ENCODE measurements around the gene PALLD.

PALLD gene

DNA sequence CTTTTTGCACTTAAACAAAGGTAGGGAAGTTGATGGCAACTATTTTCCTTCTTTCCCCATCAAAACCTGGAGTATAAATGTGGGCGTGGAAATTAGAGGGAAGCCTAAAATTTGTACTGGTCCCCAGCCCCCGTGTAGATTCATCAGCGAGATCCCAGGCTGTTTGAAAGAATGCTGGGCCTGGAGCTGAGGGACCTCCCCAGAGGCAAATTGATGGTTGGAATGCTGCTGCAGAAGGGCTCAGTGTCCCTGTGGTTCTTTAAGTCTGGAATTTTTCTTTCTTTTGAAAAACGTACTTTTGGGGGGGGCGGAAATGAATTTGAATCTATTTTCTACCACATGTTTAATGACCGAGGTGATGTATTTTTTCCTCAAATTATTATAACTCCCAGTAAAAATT lies 316.0 kb downstream of the PALLD start:
- no peak for DNase-seq
- TF ChIP-seq, protein P1, sequence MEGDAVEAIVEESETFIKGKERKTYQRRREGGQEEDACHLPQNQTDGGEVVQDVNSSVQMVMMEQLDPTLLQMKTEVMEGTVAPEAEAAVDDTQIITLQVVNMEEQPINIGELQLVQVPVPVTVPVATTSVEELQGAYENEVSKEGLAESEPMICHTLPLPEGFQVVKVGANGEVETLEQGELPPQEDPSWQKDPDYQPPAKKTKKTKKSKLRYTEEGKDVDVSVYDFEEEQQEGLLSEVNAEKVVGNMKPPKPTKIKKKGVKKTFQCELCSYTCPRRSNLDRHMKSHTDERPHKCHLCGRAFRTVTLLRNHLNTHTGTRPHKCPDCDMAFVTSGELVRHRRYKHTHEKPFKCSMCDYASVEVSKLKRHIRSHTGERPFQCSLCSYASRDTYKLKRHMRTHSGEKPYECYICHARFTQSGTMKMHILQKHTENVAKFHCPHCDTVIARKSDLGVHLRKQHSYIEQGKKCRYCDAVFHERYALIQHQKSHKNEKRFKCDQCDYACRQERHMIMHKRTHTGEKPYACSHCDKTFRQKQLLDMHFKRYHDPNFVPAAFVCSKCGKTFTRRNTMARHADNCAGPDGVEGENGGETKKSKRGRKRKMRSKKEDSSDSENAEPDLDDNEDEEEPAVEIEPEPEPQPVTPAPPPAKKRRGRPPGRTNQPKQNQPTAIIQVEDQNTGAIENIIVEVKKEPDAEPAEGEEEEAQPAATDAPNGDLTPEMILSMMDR (IDR thresholded peaks at IDR 0.05; ENCODE audit: low read depth, low read length): no peak
- peaks cover 14% of the 10 kb centered on the region for H3K4me1 ChIP-seq
- no peak overlapping the region for H3K4me3 ChIP-seq (ENCODE audit: low read depth, low read length)
- H3K9me3 ChIP-seq: no peaks in the 10 kb centered on the region
- no peaks in the 10 kb centered on the region for H3K27me3 ChIP-seq
- H3K36me3 ChIP-seq: no peaks in the 10 kb centered on the region

DNA sequence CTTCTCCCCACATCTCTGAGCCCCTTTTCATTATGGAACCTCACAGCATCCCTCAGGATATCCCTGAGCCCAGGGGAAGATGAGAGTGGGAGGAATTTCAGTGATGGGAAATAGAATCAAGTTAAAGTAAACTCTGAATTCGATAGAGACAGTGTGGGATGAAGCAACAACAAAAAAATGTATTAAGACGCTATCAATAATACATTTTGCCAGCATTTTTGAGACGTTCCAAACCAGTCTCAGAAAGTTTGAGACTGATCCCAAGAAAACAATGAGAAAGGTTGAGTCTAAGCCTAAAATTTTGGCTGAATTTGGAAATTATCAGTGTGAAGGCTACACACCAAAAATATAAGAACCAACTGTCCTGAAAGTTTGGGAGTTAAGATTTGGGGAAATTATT lies 317.0 kb downstream of the PALLD start:
- Histone ChIP-seq H3K9me3 (no peaks in the 10 kb centered on the region), H3K27me3 (no peaks in the 10 kb centered on the region), H3K4me1 (peaks cover 14% of the 10 kb centered on the region), H3K4me3 (ENCODE audit: low read depth, low read length) (no peak overlapping the region), H3K36me3 (no peaks in the 10 kb centered on the region)
- TF ChIP-seq, protein P1 (IDR thresholded peaks at IDR 0.05; ENCODE audit: low read depth, low read length): no peak
- DNase-seq: no peak

DNA sequence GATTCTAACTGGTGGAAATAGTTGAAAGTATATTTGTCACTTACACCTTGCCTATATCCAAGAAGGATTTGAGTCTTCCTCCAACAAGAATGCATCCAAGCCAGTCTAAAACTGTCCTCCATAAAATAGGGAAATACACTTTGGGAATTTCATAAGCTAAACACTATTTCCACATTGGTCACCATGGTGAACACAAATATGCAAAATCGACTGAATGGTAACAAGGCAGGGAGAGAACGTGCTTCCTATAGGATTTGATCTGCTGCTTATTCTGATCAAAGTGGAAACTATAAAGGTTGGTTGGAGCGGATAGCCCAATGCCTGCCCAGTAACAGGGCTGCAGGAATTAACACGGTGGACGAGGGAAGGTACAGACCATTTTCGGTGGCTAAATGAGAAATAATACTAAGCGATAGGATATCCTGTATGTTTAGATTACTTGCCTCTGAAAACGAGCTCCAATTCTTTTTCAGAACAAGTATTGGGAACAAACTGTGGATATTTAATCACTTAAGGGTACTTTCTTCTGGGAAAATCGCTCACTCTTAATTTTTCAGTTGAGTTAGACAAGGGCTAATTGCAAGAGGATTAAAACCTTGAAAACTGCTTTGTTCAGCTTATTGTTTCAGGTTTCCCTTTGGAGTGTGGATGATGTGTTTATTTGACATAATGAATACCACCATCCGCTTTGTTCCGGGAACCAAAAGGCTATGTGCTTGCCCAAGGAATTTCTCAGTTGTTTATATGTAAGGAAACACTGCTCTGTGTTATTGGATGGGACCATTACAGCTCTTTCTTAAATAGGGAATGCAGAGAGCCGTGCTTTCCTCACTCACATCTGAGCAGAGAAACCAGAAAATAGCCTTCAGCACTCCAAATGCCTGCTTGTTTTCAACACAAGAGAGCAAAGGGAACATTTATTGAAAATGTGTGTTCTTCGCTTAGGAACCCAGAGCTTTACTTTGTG lies 318.8 kb downstream of the PALLD start:
- no peaks in the 10 kb centered on the region for H3K36me3 ChIP-seq
- TF ChIP-seq, protein P1 (IDR thresholded peaks at IDR 0.05; ENCODE audit: low read depth, low read length): no peak
- DNase-seq: no peak
- no peaks in the 10 kb centered on the region for H3K27me3 ChIP-seq
- H3K9me3 ChIP-seq: no peaks in the 10 kb centered on the region
- H3K4me3 ChIP-seq (ENCODE audit: low read depth, low read length): no peak overlapping the region
- H3K4me1 ChIP-seq: peaks cover 14% of the 10 kb centered on the region

DNA sequence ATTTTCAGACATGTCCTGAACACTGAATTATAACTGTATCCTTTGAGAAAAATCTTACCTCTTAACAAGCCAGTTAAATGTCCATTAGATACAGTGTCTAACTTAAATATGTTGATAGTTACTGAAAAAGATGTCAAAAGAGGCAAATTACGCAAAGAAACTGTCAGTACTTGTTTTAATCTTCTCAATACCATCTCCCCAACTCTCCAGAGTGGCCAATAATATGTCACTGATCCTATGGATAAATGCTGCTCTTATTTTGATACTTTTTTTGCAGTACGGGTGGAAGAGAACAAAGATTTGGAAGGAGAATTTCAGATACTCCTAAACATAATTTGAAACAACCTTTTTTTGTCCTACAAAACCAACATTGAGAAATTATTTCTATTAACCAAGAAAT lies 320.5 kb downstream of the PALLD start:
- Histone ChIP-seq H3K4me3 (ENCODE audit: low read depth, low read length) (no peak overlapping the region), H3K9me3 (no peaks in the 10 kb centered on the region), H3K36me3 (no peaks in the 10 kb centered on the region), H3K27me3 (no peaks in the 10 kb centered on the region), H3K4me1 (peaks cover 7% of the 10 kb centered on the region)
- DNase-seq: no peak
- TF ChIP-seq, protein P1 (IDR thresholded peaks at IDR 0.05; ENCODE audit: low read depth, low read length): no peak

DNA sequence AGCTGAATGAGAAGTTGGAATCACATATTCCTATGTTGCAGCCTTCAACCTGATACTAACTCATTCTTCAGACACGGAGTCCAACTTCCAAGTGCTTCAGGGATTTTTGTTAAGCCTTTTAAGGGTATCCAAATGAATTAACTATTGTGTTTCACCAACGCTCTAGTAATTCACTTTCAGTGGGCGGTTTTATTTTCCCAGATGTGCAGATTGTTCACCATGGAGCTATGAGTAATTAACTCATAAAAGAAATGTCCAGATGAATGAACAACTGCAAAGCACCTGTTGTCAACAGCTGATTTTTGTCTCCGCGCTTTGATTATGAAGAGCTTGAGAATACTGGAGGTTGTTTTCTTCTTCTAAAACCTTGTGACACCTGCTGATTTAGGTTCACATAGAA lies 325.6 kb downstream of the PALLD start:
- Histone ChIP-seq H3K4me1 (no peaks in the 10 kb centered on the region), H3K9me3 (no peaks in the 10 kb centered on the region), H3K27me3 (no peaks in the 10 kb centered on the region), H3K4me3 (ENCODE audit: low read depth, low read length) (no peak overlapping the region), H3K36me3 (no peaks in the 10 kb centered on the region)
- DNase-seq: no peak
- TF ChIP-seq, protein P1 (IDR thresholded peaks at IDR 0.05; ENCODE audit: low read depth, low read length): no peak

DNA sequence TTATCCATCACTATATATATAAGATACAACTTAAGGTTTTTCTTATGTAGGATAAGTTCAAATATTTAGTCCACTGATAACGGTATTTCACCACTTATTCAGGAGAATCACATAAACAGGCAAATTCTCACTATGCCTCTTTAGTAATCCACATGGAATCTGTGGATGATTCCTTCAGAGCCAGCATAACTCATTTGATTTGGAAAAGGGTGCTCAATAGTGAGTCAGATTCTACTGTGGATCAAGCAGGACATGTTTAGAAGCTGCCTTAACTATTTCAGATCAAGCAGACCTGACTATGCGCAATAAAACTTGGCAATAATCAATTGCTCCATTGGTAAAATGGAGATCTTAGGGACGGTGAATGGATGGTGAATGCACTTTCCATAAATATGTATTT lies 329.1 kb downstream of the PALLD start:
- Histone ChIP-seq H3K4me1 (no peaks in the 10 kb centered on the region), H3K9me3 (no peaks in the 10 kb centered on the region), H3K4me3 (ENCODE audit: low read depth, low read length) (no peak overlapping the region), H3K36me3 (no peaks in the 10 kb centered on the region), H3K27me3 (no peaks in the 10 kb centered on the region)
- DNase-seq: no peak
- TF ChIP-seq, protein P1 (IDR thresholded peaks at IDR 0.05; ENCODE audit: low read depth, low read length): no peak
